ENCODE results near the gene CASP12.

- TF ChIP-seq ZNF140 (CRISPR knock-in tag; IDR thresholded peaks at IDR 0.05) (no peak), ZNF121 (CRISPR knock-in tag; conservative IDR thresholded peaks at IDR 0.05) (no peak), SMC3 (conservative IDR thresholded peaks at IDR 0.05; ENCODE audit: insufficient read depth, low read depth, low read length) (no peak), ATF3 (IDR thresholded peaks at IDR 0.05) (no peak), ATF3 (CRISPR knock-in tag; conservative IDR thresholded peaks at IDR 0.05) (no peak), CTCF (IDR thresholded peaks at IDR 0.05 in 2 of 3, conservative IDR thresholded peaks at IDR 0.05 in 1 of 3; ENCODE audit: insufficient read depth in 2 of 3, low read depth in 1 of 3, low read length in 3 of 3) (no peak), ZBTB1 (CRISPR knock-in tag; IDR thresholded peaks at IDR 0.05; ENCODE audit: borderline replicate concordance, low read depth) (no peak), CHD1 (IDR thresholded peaks at IDR 0.05; ENCODE audit: low read length) (no peak), RNF219 (CRISPR knock-in tag; IDR thresholded peaks at IDR 0.05) (no peak), ZNF512 (tag; IDR thresholded peaks at IDR 0.05) (no peak), ZBTB33 (CRISPR knock-in tag; IDR thresholded peaks at IDR 0.05) (no peak)
These were observed 45.0 kb downstream of the CASP12 start for GRCh38 chr11:104853276-104853675.
